Activated effector memory CD4-positive, alpha-beta T cell treated with Interleukin-2 at 50 U/mL for 16 hours (primary cell): ENCODE results near the gene SCARF1.
A peak's percentile ranks its signal among the peaks of the same experiment; 100 is the strongest.
"Not testable (repeated sequence)": the region's sequence is repeated elsewhere in the genome, so short reads cannot be mapped to it uniquely, and the experiment has no call there.

Experiments used
- DNase-seq: peaks from one replicate; pipeline ENCODE4 v3.0.0-alpha.2; 2020

The SCARF1 gene

GRCh38 chr17:1645207-1646171 is at the start of gene SCARF1:
Gene SCARF1, minus strand, starts transcription at chr17:1645732. Its CDS starts 35 bp downstream, at chr17:1645697.
- no peak for DNase-seq

DNA sequence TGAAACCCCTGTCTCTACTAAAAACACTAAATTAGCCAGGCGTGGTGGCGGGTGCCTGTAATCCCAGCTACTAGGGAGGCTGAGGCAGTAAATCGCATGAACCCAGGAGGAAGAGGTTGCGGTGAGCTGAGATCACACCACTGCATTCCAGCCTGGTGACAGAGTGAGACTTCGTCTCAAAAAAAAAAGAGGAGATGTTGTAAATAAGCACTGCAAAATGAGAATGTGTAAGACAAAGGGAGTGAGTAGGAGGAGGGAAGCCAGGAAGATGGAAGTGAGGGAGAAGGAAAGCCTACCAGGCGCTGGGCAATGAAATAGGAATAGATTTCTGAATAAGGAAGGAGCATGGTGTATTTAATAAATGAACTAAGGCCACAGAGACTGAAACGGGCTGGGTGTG is 47.8 kb upstream of the SCARF1 start:
- DNase-seq = no peak

DNA sequence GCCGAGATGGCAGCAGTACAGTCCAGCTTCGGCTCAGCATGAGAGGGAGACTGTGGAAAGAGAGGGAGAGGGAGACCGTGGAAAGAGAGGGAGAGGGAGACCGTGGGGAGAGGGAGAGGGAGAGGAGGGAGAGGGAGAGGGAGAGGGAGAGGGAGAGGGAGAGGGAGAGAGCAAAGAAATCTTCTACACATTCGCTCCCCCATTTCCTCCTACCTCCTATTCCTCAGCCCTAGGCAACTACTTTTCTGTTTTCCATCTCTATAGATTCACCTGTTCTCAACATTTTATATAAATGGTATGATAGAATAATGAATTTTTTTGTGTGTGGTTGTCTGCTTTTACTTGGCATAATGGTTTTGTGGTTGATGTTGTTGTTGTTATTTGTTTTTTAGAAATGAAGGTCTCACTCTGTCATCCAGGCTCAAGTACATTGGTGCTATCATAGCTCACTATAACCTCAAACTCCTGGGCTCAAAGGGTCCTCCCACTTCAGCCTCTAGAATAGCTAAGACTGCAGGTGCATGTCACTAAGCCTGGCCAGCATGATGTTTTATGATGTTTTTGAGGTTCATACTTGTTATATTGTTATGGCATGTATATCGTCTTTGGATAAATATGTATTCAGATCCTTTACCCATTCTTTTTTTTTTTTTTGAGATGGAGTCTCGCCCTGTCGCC is 45.2 kb upstream of the SCARF1 start:
- no peak for DNase-seq

DNA sequence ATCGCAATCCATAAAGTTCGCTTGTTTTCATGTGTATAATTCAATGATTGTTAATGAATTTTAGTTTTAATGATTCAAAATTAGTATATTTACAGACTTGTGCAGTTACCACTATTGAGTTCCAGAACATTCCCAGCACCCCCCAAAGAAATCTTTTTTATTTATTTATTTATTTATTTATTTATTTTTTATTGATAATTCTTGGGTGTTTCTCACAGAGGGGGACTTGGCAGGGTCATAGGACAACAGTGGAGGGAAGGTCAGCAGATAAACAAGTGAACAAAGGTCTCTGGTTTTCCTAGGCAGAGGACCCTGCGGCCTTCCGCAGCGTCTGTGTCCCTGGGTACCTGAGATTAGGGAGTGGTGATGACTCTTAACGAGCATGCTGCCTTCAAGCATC is 42.9 kb upstream of the SCARF1 start:
- not testable (repeated sequence) for DNase-seq

GRCh38 chr17:1686086-1686485 is 40.6 kb upstream of the SCARF1 start:
- DNase-seq = no peak

GRCh38 chr17:1684378-1685189 is 39.1 kb upstream of the SCARF1 start, which contains the start of gene PRPF8:
Gene PRPF8, minus strand, starts transcription at chr17:1684867. Its CDS starts 296 bp downstream, at chr17:1684571.
- DNase-seq = peak; percentile 96

- no peak for DNase-seq
Measured at GRCh38 chr17:1683459-1683858, 37.9 kb upstream of the SCARF1 start.

- DNase-seq = no peak
Measured at GRCh38 chr17:1676401-1676800, 30.9 kb upstream of the SCARF1 start.

DNA sequence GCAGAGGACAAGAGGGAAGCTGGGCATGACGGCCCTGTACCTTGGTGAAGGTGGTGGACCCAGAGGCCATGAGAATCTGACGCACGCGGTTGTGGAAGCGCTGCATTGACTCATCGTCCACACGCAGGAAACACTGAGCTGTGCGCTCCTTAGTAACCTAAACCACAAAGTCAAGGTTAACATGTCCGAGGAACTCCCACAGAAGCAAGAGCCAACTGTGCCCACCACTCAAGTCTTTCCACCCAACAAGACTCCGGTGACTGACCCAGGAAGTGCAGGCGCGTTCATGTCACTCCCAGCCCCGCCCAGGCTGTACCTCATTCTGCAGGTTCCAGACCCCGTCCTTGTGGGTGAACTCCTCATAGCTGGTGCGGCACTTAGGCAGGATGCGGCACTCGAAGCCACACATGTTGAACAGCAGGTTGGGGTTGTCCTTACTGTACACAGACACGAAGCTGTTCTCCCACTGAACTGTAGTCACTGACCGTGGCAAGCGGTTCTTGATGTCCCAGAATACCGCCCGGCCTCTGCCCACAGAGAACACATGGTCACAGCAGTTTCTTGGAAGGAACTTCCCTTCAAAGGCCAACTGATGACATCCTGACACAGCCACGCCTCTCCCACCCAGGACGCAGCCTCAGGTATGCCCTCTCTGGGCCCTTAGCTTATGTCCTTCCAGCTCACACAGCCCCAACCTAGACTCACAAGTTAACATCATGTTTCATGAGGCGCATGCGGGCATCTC is 27.7 kb upstream of the SCARF1 start:
- DNase-seq = peak; percentile 32

DNA sequence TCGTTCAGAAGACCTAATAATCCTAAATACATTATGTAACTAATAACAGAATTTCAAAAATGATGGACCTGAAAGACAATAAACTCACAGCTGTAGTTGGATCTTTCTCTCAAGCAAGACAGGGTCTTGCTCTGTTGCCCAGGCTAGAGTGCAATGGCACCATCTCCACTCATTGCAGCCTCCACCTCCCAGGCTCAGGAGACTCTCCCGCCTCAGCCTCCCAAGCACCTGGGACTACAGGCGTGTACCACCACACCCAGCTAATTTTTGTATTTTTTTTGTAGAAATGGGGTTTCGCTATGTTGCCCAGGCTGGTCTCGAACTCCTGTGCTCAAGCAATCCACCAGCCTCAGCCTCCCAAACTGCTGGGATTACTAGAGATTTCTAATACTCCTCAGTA is 18.4 kb upstream of the SCARF1 start:
- DNase-seq = not testable (repeated sequence)

GRCh38 chr17:1661045-1661444 is 15.5 kb upstream of the SCARF1 start:
- no peak for DNase-seq

GRCh38 chr17:1658100-1658499 is 12.6 kb upstream of the SCARF1 start:
- DNase-seq = no peak

- DNase-seq = no peak
Measured at GRCh38 chr17:1653735-1654134, 8.2 kb upstream of the SCARF1 start.

DNA sequence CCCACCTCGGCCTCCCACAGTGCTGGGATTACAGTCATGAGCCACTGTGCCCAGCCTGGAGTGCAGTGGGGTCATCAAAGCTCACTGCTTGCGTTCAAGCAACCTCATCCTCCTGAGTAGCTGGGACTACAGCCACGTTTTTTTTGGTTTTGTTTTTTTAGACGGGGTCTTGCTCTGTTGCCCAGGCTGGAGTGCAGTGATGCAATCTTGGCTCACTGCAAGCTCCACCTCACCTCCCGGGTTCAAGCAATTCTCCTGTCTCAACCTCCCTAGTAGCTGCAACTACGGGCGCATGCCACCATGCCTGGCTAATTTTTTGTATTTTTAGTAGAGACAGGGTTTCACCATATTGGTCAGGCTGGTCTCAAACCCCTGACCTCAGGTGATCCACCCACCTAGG is 7.3 kb upstream of the SCARF1 start:
- not testable (repeated sequence) for DNase-seq

DNA sequence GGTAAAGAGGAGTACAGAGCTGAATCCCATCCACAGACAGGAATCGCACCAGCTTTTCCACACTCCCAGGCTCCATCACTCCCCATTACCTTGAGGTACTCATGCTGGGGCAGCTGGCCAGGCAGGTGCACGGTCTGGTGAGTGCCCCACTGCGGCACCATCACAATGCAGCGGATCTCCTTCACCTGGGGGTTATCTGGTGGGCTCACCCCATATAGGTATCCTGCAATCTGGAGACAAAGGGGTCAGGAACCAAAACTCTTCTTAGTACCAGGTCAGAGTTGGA is 6.0 kb upstream of the SCARF1 start:
- no peak for DNase-seq

GRCh38 chr17:1650731-1651558 is 5.4 kb upstream of the SCARF1 start:
- no peak for DNase-seq

DNA sequence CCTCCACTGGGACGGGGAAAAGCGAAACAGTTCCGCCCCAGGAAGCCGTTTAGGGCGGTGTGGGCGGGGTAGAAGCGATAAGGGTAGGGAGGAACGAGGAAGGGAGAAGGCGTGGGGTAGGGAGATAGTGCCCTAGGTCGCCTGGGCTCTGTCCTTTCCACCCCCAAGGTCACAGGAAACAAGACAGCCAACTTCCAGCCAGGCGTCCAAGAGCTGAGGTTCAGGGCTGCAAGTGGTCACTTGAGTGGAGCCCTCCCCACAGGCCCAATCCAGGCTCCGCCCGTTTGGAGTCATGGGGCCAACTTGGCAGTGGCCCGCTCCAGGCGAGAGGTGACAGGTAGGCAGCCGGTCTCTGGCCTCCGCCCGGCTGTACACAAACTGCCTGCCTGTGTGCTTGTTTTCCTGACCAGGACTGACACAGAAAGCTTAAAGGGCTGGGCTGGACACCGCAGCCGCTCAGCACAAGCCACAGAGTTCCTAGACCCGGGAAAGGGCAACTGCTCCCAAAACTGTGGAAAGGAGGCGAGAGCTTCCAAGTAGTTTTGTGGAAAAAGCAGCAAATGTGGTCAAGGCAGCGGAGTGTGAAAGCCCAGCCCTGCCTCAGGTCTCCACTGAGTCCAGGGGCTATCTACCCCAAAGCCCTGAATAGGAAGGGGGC is 4.4 kb upstream of the SCARF1 start, which contains the start of gene RILP:
Gene RILP (minus strand): TSS at position 23 of the 658 bp plus-strand sequence. CDS start 62 bp downstream, outside the sequence.
- no peak for DNase-seq

DNA sequence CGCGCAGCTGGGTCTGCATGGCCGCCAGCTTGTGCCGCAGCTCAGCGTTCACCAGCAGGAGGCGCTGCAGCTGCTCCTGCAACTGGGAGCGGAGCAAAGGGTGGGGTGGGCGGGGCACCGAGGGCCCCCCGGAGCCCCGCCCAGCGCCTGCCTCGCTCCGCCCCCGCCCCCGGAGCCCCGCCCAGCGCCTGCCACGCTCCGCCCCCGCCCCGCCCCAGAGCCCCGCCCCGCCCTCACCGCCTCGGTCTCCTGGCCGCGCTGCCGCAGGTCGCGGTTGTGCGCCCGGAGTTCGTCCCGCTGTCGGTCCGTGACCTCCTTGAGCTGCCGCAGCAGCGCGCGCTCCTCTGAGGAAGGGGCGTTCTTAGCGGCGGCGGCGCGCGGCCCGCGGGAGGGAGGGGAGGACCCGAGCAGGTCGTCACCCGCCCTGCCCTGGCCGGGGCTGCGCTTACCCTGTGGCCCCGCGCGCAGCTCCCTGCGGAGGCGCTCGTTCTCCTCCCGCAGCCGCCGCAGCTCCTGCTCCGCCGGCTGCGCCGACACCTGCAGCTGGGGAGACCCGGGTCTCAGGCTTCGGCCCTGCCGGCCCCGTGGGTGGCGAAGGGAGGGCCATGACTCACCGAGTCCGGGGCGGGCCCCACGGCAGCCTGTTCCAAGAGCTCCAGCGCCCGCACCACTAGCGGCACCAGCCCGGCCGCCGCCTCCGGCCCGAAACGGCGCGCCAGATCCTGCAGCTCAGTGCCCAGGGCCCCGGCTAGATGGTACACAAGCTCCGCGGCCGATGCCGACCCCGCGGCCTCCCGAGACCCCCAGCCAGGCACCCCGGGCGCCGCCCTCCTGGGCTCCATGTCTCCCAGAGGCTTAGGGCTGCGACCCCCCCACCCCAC is 3.7 kb upstream of the SCARF1 start:
- DNase-seq = peak; percentile 90

GRCh38 chr17:1648173-1648962 is 2.8 kb upstream of the SCARF1 start:
- no peak for DNase-seq
